ENCODE results near the gene ATCAY.

Gene ATCAY

DNA sequence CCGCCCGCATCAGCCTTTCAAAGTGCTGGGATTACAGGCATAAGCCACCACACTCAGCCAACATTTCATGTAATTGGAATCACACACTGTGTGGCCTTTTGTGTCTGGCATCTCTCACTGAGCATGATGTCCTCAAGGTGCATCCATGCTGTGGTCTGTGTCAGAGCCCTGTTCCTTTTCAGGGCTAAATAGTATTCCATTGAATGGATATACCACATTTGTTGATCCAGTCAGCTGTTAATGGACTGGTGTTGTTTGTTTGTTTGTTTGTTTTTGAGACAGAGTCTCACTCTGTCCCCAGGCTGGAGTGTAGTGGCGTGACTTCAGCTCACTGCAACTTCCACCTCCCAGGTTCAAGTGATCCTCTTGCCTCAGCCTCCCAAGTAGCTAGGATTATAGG is 17.9 kb downstream of the ATCAY start:
- TF ChIP-seq, protein P1, sequence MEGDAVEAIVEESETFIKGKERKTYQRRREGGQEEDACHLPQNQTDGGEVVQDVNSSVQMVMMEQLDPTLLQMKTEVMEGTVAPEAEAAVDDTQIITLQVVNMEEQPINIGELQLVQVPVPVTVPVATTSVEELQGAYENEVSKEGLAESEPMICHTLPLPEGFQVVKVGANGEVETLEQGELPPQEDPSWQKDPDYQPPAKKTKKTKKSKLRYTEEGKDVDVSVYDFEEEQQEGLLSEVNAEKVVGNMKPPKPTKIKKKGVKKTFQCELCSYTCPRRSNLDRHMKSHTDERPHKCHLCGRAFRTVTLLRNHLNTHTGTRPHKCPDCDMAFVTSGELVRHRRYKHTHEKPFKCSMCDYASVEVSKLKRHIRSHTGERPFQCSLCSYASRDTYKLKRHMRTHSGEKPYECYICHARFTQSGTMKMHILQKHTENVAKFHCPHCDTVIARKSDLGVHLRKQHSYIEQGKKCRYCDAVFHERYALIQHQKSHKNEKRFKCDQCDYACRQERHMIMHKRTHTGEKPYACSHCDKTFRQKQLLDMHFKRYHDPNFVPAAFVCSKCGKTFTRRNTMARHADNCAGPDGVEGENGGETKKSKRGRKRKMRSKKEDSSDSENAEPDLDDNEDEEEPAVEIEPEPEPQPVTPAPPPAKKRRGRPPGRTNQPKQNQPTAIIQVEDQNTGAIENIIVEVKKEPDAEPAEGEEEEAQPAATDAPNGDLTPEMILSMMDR (IDR thresholded peaks at IDR 0.05): no peak

DNA sequence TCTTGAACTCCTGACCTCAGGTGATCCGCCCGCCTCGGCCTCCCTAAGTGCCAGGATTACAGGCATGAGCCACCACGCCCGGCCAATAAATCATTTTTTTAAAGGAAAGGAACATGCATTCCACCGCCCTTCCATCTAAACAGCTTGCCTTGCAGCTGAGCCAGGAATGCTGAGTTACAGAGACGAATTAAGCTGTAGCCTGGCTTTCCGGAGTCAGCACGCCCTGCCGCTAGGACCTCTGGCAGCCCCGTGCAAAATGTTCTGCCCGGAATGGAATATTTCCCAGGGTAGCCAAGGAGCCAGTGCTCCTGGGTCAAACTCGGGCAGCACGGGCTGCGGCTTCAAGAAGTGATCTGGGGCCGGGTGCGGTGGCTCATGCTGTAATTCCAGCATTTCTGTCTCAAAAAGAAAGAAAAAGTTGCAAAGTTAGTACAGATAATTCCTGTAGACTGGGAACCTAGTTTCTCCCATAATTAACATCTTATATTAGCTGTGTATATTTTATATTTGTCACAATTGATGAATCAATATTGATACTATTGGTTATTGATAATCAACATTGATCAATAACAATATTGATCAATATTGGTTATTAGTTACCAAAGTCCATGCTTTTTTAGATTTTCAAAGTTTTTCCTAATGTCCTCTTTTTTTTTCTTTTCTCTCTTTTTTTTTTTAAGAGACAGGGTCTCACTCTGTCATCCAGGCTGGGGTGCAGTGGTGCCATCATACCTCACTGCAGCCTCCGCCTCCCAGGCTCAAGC is 19.2 kb downstream of the ATCAY start:
- TF ChIP-seq, protein P1 (IDR thresholded peaks at IDR 0.05): no peak

DNA sequence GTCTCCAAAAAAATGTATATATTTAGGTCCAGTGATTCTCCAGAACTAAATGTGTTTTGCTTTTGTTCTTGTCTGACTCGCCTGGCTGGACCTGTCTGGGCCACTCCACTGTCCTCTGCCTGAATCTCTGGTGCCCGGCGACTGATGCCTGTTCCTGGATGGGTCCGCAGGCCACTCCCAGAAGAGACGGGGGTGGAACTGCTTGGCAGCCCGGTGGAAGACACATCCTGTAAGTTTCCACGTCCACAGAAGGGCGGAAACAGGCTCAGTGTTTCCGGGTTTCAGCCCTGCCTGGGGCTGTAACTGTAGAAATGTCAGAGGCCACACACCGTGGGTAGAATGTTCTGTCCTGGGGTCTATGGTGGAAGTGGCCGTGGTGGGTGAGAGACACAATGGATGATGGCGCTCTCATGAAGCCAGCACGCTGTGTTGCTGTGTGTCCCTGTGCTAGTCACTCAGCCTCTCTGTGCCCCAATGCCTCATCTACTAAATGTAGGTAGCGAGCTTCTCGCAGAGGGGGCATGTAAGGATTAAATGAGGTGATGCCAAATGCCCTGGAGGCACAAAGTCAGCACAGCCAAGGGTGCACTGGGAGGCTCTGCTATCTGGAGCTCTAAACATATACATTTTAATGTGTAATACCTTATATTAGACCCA is 22.0 kb downstream of the ATCAY start:
- TF ChIP-seq, protein P1 (IDR thresholded peaks at IDR 0.05): no peak

DNA sequence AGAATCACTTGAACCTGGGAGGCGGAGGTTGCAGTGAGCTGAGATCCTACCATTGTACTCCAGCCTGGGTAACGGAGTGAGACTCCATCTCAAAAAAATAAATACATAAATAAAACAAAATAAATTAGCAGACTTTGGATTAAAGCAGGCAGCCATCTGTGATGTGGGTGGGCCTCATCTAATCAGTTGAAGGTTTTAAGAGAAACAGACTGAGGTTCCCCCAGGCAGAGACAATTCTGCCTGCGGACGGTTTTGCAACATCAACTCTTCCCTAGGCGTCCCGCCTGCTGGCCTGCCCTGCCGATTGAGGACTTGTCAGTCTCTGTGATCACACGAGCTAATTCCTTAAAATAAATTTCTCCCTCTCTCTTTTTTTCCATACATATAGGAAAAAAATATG is 23.7 kb downstream of the ATCAY start:
- TF ChIP-seq, protein P1 (IDR thresholded peaks at IDR 0.05): no peak

DNA sequence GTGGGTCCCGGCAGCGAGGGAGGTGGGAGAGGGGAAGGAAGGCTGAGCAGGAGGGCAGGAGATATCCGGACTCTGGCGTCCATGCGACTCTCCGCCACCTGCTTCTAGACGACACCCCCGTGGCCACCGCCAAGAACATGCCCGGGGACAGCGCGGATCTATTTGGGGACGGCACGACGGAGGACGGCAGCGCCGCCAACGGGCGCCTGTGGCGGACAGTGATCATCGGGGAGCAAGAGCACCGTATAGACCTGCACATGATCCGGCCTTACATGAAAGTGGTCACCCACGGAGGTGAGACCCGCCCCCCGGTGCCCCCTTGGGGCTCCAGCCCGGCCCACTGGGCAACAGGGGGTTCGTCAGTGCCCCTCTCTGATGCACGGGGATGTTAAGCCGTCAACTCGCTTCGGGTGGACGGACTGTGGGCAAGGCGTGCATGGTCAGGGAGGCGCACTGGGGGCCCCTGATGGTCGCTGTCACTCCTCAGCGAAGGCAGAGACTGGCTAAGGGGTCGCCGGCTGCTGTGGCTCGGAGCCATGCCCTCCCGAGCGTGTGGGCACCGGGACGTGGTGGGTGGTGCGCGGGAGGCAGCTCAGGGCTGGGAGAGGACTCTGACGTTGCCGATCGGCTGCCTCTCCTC is 27.3 kb downstream of the ATCAY start:
- TF ChIP-seq, protein P1 (IDR thresholded peaks at IDR 0.05): no peak

DNA sequence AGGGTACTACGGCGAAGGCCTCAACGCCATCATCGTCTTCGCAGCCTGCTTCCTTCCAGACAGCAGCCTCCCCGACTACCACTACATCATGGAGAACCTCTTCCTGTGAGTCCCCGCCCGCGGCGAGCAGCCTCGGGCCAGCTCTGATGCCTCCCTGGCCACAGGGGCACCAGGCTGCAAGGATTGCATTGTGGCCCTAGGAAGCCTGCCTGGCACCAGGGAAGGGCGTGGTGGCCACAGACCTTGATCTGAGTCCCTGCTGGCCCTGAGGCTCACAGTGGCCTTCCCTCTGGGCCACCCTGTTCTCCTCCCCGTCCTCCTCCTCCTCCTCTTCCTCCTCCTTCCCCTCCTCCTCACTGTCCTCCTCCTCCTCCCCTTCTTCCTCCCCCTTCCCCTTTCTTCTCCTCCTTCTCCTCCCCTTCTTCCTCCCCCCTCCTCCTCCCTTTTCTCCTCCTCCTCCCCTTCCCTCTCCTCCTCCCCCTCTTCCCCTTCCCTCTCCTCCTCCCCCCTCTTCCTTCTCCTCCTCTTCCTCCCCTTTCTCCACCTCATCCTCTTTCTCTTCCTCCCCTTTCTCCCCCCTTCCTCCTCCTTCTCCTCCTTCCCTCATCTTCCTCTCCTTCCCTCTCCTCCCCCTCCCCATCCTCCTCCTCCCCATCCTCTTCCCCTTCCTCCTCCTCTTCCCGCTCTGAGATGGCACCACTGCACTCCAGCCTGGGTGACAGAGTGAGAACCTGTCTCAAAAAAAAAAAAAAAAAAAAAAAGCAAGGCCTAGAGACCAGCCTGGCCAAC is 28.0 kb downstream of the ATCAY start:
- TF ChIP-seq, protein P1 (IDR thresholded peaks at IDR 0.05): no peak

DNA sequence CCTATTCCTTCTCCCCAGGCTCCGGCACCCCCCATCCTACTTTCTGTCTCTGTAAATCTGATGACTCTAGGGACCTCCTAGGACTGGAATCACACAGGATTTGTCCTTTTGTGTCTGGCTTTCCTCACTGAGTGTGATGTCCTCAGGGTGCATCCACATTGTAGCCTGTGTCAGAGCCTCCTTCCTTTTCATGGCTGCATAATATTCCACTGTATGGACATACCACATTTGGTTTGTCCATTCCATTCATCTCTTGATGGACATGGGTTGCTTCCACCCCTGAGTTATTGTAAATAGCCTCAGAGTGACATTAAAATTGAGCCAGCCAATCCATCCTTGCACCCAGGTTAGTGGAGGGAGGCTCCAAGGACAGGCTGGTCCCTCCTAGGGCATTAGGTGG is 29.6 kb downstream of the ATCAY start:
- TF ChIP-seq, protein P1 (IDR thresholded peaks at IDR 0.05): no peak
